HEK293T (cell line): Measurements from ENCODE around the gene MAP2K5.

ENCODE experiments used
- CTCF ChIA-PET: fragments of 350-600 bp; formaldehyde crosslinking; extraction: SDS; loops from one replicate; lab custom pipeline; 2021; ENCODE audit warnings: antibody characterized with exemption, inconsistent platforms; lab: Yijun Ruan, JAX
- POLR2A ChIA-PET: fragments of 350-600 bp; formaldehyde crosslinking; extraction: SDS; loops from one replicate; lab custom pipeline; 2020; ENCODE audit warnings: antibody characterized with exemption, inconsistent platforms; lab: Yijun Ruan, JAX
- DNase-seq: peaks from one replicate; pipeline ENCODE4 v3.0.0; 2012; ENCODE audit warnings: mixed read lengths; ENCODE audit errors: extremely low spot score
- ARNT ChIP-seq: fragments of 450-650 bp; IDR thresholded peaks from 2 replicates; pipeline ENCODE4 v1.6.1; 2017; ENCODE audit warnings: mild to moderate bottlenecking
- BHLHE40 ChIP-seq: fragments of 450-650 bp; IDR thresholded peaks from 2 replicates; pipeline ENCODE4 v1.6.1; 2016; ENCODE audit warnings: mild to moderate bottlenecking, moderate library complexity, borderline replicate concordance
- CTBP1 ChIP-seq: fragments of 450-650 bp; IDR thresholded peaks from 2 replicates; pipeline ENCODE4 v1.6.1; 2016; ENCODE audit warnings: borderline replicate concordance
- ELF4 ChIP-seq: fragments of 450-650 bp; IDR thresholded peaks from 2 replicates; pipeline ENCODE4 v1.6.1; 2017; ENCODE audit warnings: antibody characterized with exemption
- FOXA1 ChIP-seq: fragments of 450-650 bp; IDR thresholded peaks from 2 replicates; pipeline ENCODE4 v1.6.1; 2016; ENCODE audit warnings: mild to moderate bottlenecking
- FOXK2 ChIP-seq: fragments of 450-650 bp; IDR thresholded peaks from 2 replicates; pipeline ENCODE4 v1.6.1; 2016; ENCODE audit warnings: mild to moderate bottlenecking
- FOXM1 ChIP-seq: fragments of 450-650 bp; IDR thresholded peaks from 2 replicates; pipeline ENCODE4 v1.6.1; 2017; ENCODE audit warnings: mild to moderate bottlenecking, borderline replicate concordance
- HDGF ChIP-seq: fragments of 450-650 bp; IDR thresholded peaks from 2 replicates; pipeline ENCODE4 v1.6.1; 2017; ENCODE audit warnings: antibody characterized with exemption, borderline replicate concordance
- L3MBTL2 ChIP-seq: fragments of 450-650 bp; conservative IDR thresholded peaks from 2 replicates; pipeline ENCODE4 v1.6.1; 2016; ENCODE audit warnings: mild to moderate bottlenecking
- LEF1 ChIP-seq: fragments of 450-650 bp; IDR thresholded peaks from 2 replicates; pipeline ENCODE4 v1.6.1; 2017; ENCODE audit warnings: mild to moderate bottlenecking, borderline replicate concordance
- NFRKB ChIP-seq: fragments of 450-650 bp; IDR thresholded peaks from 2 replicates; pipeline ENCODE4 v1.6.1; 2016; ENCODE audit warnings: mild to moderate bottlenecking, moderate library complexity
- PKNOX1 ChIP-seq: fragments of 450-650 bp; IDR thresholded peaks from 2 replicates; pipeline ENCODE4 v1.6.1; 2016
- SP1 ChIP-seq: fragments of 450-650 bp; IDR thresholded peaks from 2 replicates; pipeline ENCODE4 v1.6.1; 2017
- SUZ12 ChIP-seq: fragments of 450-650 bp; IDR thresholded peaks from 2 replicates; pipeline ENCODE4 v1.6.1; 2016; ENCODE audit warnings: mild to moderate bottlenecking
- TARDBP ChIP-seq: fragments of 450-650 bp; IDR thresholded peaks from 2 replicates; pipeline ENCODE4 v1.6.1; 2016
- ZNF384 ChIP-seq: fragments of 450-650 bp; IDR thresholded peaks from 2 replicates; pipeline ENCODE4 v1.6.1; 2016

MAP2K5 gene

GRCh38 chr15:67809441-67809840, 266.9 kb downstream of the MAP2K5 start:
- DNase-seq: no peak
- ChIA-PET CTCF (no interaction called here), POLR2A (no interaction called here)
- TF ChIP-seq FOXK2 (no peak), TARDBP (no peak), ZNF384 (no peak), NFRKB (no peak), SUZ12 (no peak), LEF1 (no peak), BHLHE40 (no peak), HDGF (no peak), CTBP1 (no peak), FOXM1 (no peak), PKNOX1 (no peak)

- ChIA-PET POLR2A (no interaction called here), CTCF (no interaction called here)
- TF ChIP-seq SP1 (no peak), FOXA1 (no peak), TARDBP (no peak), FOXK2 (no peak), ARNT (no peak), LEF1 (no peak), BHLHE40 (no peak), FOXM1 (no peak), ELF4 (no peak), PKNOX1 (no peak), NFRKB (no peak), HDGF (no peak), SUZ12 (no peak), L3MBTL2 (no peak), CTBP1 (no peak), ZNF384 (no peak)
- no peak for DNase-seq
Observed at GRCh38 chr15:67809866-67810265, 267.4 kb downstream of the MAP2K5 start.

GRCh38 chr15:67812241-67812644, 269.7 kb downstream of the MAP2K5 start:
- TF ChIP-seq SP1: no peak
- no peak for TF ChIP-seq FOXM1
- TF ChIP-seq CTBP1: no peak
- TF ChIP-seq ZNF384: no peak
- no peak for TF ChIP-seq FOXA1
- TF ChIP-seq FOXK2: no peak
- TF ChIP-seq ELF4: no peak
- no peak for TF ChIP-seq NFRKB
- TF ChIP-seq LEF1: no peak
- TF ChIP-seq ARNT: no peak
- no peak for TF ChIP-seq BHLHE40
- no peak for TF ChIP-seq TARDBP
- no peak for TF ChIP-seq SUZ12
- no peak for TF ChIP-seq HDGF
- no peak for TF ChIP-seq PKNOX1
- TF ChIP-seq L3MBTL2: no peak
- no peak for DNase-seq
- POLR2A ChIA-PET: interaction anchor here (1.1 kb wide), 1 partner anchor 10 kb away, joined by 3 read pairs; no protein-coding TSS in a partner anchor
- CTCF ChIA-PET: no interaction called here

- CTCF ChIA-PET: no interaction called here
Observed at GRCh38 chr15:67813104-67813634, 270.7 kb downstream of the MAP2K5 start.

GRCh38 chr15:67815036-67815592, 272.6 kb downstream of the MAP2K5 start:
- ChIA-PET CTCF (no interaction called here), POLR2A (no interaction called here)
- no peak for DNase-seq
- no peak for TF ChIP-seq ARNT
- TF ChIP-seq SP1: no peak
- TF ChIP-seq TARDBP: no peak
- TF ChIP-seq BHLHE40: no peak
- TF ChIP-seq ELF4: no peak
- TF ChIP-seq LEF1: no peak
- no peak for TF ChIP-seq HDGF
- TF ChIP-seq FOXM1: no peak
- no peak for TF ChIP-seq CTBP1
- no peak for TF ChIP-seq PKNOX1
- no peak for TF ChIP-seq NFRKB

More at GRCh38 chr15:67813104-67813634, 270.7 kb downstream of the MAP2K5 start:
- no peak for TF ChIP-seq FOXA1
- TF ChIP-seq ELF4: no peak
- no peak for TF ChIP-seq SP1
- no peak for TF ChIP-seq NFRKB
- no peak for TF ChIP-seq CTBP1
- POLR2A ChIA-PET: no interaction called here
- DNase-seq: no peak

GRCh38 chr15:67816668-67817067, 274.2 kb downstream of the MAP2K5 start:
- POLR2A ChIA-PET: no interaction called here
- TF ChIP-seq FOXA1 (no peak), FOXM1 (no peak), BHLHE40 (no peak), TARDBP (no peak), PKNOX1 (no peak), HDGF (no peak), SP1 (no peak), FOXK2 (no peak), ARNT (no peak), L3MBTL2 (no peak), NFRKB (no peak)
- no peak for DNase-seq

More at GRCh38 chr15:67816668-67817067, 274.2 kb downstream of the MAP2K5 start:
- CTCF ChIA-PET: no interaction called here
